Measurements from ENCODE around the gene UBE2G1. TPM values are rescaled to one million over a fixed set of nuclear protein-coding genes. Genes with fewer than 3 reads are reported as not detected.

Gene UBE2G1
- total and polyA plus RNA-seq, 5 experiments from 2014 or later: 42.7 to 64.5 (median 56.5) TPM

GRCh38 chr17:4310354-4311060 is 56.0 kb downstream of the UBE2G1 start:
- no peaks in the 10 kb centered on the region for H3K27me3 Mint-ChIP-seq
- peaks cover 37 to 71% (median 66%) of the 10 kb centered on the region in 4 donors for H3K4me1 Mint-ChIP-seq
- peak overlapping the region in 9 of 10 donors; percentile 13 to 85 (median 48) for H3K27ac Mint-ChIP-seq
- ATAC-seq: no peak
- H3K9me3 Mint-ChIP-seq: no peaks in the 10 kb centered on the region
- no peak for DNase-seq
- H3K36me3 Mint-ChIP-seq: peaks cover 0 to 23% (median 0%) of the 10 kb centered on the region in 3 donors
- POLR2A ChIA-PET: interaction anchor here (0.5 kb wide), 2 partner anchors 90 to 589 kb away, joined by 3 to 4 read pairs; no protein-coding TSS in a partner anchor
- H3K4me3 Mint-ChIP-seq: peak overlapping the region in 2 of 10 donors; percentile 19 to 28

GRCh38 chr17:4309897-4310296 is 56.6 kb downstream of the UBE2G1 start:
- no peaks in the 10 kb centered on the region for H3K9me3 Mint-ChIP-seq
- POLR2A ChIA-PET: no interaction called here
- ATAC-seq (no peak), DNase-seq (no peak)
- peak overlapping the region in 1 of 10 donors; percentile 19 for H3K4me3 Mint-ChIP-seq
- peak overlapping the region in 9 of 10 donors; percentile 13 to 85 (median 46) for H3K27ac Mint-ChIP-seq
- H3K4me1 Mint-ChIP-seq: peaks cover 38 to 74% (median 66%) of the 10 kb centered on the region in 4 donors
- no peaks in the 10 kb centered on the region for H3K27me3 Mint-ChIP-seq
- peaks cover 0 to 26% (median 0%) of the 10 kb centered on the region in 3 donors for H3K36me3 Mint-ChIP-seq

DNA sequence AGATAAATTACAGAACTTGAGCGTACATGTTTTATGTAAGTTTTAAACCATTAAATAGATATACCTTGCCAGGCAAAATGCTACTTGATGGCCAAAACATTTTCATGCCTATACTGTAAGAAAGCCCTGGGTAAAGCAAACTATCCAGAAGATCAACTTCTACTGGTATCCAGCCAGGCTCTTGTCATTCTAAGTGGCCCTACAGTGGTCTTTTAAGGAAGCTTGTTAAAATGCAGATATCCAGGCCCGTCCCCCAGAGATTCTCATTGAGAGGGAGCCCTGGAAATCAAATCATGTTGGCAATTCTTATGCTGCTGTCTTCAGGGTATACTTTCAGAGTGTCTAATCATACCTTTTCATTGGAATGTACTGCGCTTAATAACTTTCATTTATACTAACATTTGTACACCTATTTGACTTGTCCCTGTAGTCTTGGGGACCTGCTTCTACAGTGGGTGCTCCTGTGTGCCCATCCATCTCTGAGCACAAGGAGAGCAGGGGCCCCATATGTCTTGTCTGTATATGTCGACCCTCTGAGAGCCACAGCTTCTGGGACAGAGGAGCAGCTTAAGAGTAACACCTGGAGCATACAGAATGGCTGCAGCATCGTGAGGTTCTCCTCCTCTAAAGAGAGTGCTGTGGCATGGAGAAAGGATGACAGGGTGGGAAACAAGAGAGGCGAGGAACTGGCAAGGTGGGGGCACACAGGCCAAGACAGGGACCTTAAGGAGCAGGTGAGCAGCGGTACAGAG is 59.1 kb downstream of the UBE2G1 start:
- H3K27ac Mint-ChIP-seq: peak overlapping the region in 9 of 10 donors; percentile 30 to 85 (median 64)
- H3K9me3 Mint-ChIP-seq: no peaks in the 10 kb centered on the region
- ATAC-seq (no peak), DNase-seq (no peak)
- peaks cover 28 to 49% (median 43%) of the 10 kb centered on the region in 4 donors for H3K4me1 Mint-ChIP-seq
- H3K4me3 Mint-ChIP-seq: no peak overlapping the region
- POLR2A ChIA-PET: no interaction called here
- no peaks in the 10 kb centered on the region for H3K27me3 Mint-ChIP-seq
- H3K36me3 Mint-ChIP-seq: peaks cover 0 to 37% (median 0%) of the 10 kb centered on the region in 3 donors

GRCh38 chr17:4305224-4305623 is 61.3 kb downstream of the UBE2G1 start:
- H3K4me3 Mint-ChIP-seq: no peak overlapping the region
- POLR2A ChIA-PET: no interaction called here
- H3K27me3 Mint-ChIP-seq: no peaks in the 10 kb centered on the region
- H3K4me1 Mint-ChIP-seq: peaks cover 17 to 30% (median 26%) of the 10 kb centered on the region in 4 donors
- H3K9me3 Mint-ChIP-seq: no peaks in the 10 kb centered on the region
- H3K36me3 Mint-ChIP-seq: peaks cover 0 to 54% (median 0%) of the 10 kb centered on the region in 3 donors
- DNase-seq: no peak
- H3K27ac Mint-ChIP-seq: no peak overlapping the region
- ATAC-seq: no peak

- DNase-seq (peak; percentile 11 to 76 (median 48)), ATAC-seq (peak; percentile 93)
- Mint-ChIP-seq H3K4me1 (peaks cover 10 to 23% (median 19%) of the 10 kb centered on the region in 4 donors), H3K27ac (peak overlapping the region in 1 of 10 donors; percentile 24), H3K27me3 (no peaks in the 10 kb centered on the region), H3K4me3 (no peak overlapping the region), H3K36me3 (peaks cover 0 to 52% (median 0%) of the 10 kb centered on the region in 3 donors), H3K9me3 (no peaks in the 10 kb centered on the region)
- POLR2A ChIA-PET: no interaction called here
Measured at GRCh38 chr17:4304417-4305027, 62.0 kb downstream of the UBE2G1 start.

- Mint-ChIP-seq H3K4me3 (no peak overlapping the region), H3K9me3 (no peaks in the 10 kb centered on the region), H3K4me1 (peaks cover 6 to 25% (median 18%) of the 10 kb centered on the region in 4 donors), H3K27me3 (no peaks in the 10 kb centered on the region), H3K27ac (no peak overlapping the region), H3K36me3 (peaks cover 0 to 67% (median 0%) of the 10 kb centered on the region in 3 donors)
- DNase-seq (no peak), ATAC-seq (no peak)
- POLR2A ChIA-PET: interaction anchor here (0.6 kb wide), 1 partner anchor 666 kb away, joined by 3 read pairs; no protein-coding TSS in a partner anchor
Measured at GRCh38 chr17:4301066-4301465, 65.4 kb downstream of the UBE2G1 start.

GRCh38 chr17:4297351-4297750 is 69.1 kb downstream of the UBE2G1 start:
- H3K27ac Mint-ChIP-seq: peak overlapping the region in 1 of 10 donors; percentile 0
- no peak overlapping the region for H3K4me3 Mint-ChIP-seq
- POLR2A ChIA-PET: no interaction called here
- DNase-seq (no peak), ATAC-seq (no peak)
- no peaks in the 10 kb centered on the region for H3K27me3 Mint-ChIP-seq
- peaks cover 0 to 71% (median 0%) of the 10 kb centered on the region in 3 donors for H3K36me3 Mint-ChIP-seq
- no peaks in the 10 kb centered on the region for H3K9me3 Mint-ChIP-seq
- H3K4me1 Mint-ChIP-seq: peaks cover 7 to 25% (median 17%) of the 10 kb centered on the region in 4 donors

DNA sequence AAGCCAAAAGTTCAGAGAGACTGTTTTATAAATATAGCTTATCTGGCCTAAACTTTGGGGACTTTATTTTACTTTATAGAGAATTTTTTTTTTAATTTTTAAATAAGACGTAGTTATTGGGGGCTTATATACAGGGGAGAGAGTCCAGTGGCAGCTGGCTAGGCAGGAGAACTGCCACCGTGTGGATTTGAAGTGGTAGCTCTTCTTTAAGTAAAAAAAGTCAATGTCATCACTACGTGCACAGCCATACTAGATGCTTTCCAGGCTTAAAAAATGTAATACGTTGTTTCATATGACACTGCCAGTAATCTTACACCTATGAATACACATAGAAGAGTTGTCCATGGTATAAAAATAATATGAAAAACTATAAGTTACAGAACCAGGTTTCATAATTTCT is 70.8 kb downstream of the UBE2G1 start:
- Mint-ChIP-seq H3K4me1 (peaks cover 7 to 27% (median 17%) of the 10 kb centered on the region in 4 donors), H3K27ac (peak overlapping the region in 1 of 10 donors; percentile 21), H3K36me3 (peaks cover 0 to 70% (median 0%) of the 10 kb centered on the region in 3 donors), H3K9me3 (no peaks in the 10 kb centered on the region), H3K27me3 (no peaks in the 10 kb centered on the region), H3K4me3 (no peak overlapping the region)
- POLR2A ChIA-PET: interaction anchor here (0.6 kb wide), 1 partner anchor 83 kb away, joined by 5 read pairs; no protein-coding TSS in a partner anchor
- ATAC-seq (no peak), DNase-seq (no peak)

- ATAC-seq: no peak
- POLR2A ChIA-PET: no interaction called here
- H3K4me3 Mint-ChIP-seq: no peak overlapping the region
- no peaks in the 10 kb centered on the region for H3K9me3 Mint-ChIP-seq
- H3K27ac Mint-ChIP-seq: peak overlapping the region in 3 of 10 donors; percentile 25 to 49 (median 43)
- no peak for DNase-seq
- H3K4me1 Mint-ChIP-seq: peaks cover 7 to 25% (median 13%) of the 10 kb centered on the region in 4 donors
- H3K36me3 Mint-ChIP-seq: peaks cover 0 to 69% (median 0%) of the 10 kb centered on the region in 3 donors
- H3K27me3 Mint-ChIP-seq: no peaks in the 10 kb centered on the region
Measured at GRCh38 chr17:4293572-4293971, 72.9 kb downstream of the UBE2G1 start.

- ATAC-seq: no peak
- Mint-ChIP-seq H3K9me3 (no peaks in the 10 kb centered on the region), H3K4me3 (no peak overlapping the region), H3K27ac (peak overlapping the region in 1 of 10 donors; percentile 0), H3K27me3 (no peaks in the 10 kb centered on the region), H3K4me1 (peaks cover 0 to 6% (median 2%) of the 10 kb centered on the region in 4 donors), H3K36me3 (peaks cover 0 to 76% (median 0%) of the 10 kb centered on the region in 3 donors)
- POLR2A ChIA-PET: no interaction called here
- DNase-seq: no peak
Measured at GRCh38 chr17:4287710-4288109, 78.8 kb downstream of the UBE2G1 start.

- DNase-seq: no peak
- Mint-ChIP-seq H3K4me3 (no peak overlapping the region), H3K27me3 (no peaks in the 10 kb centered on the region), H3K9me3 (no peaks in the 10 kb centered on the region), H3K27ac (peak overlapping the region in 5 of 10 donors; percentile 13 to 60 (median 44)), H3K36me3 (peaks cover 0 to 73% (median 11%) of the 10 kb centered on the region in 3 donors), H3K4me1 (peaks cover 0 to 9% (median 7%) of the 10 kb centered on the region in 4 donors)
- POLR2A ChIA-PET: no interaction called here
- no peak for ATAC-seq
Measured at GRCh38 chr17:4276514-4276913, 90.0 kb downstream of the UBE2G1 start.

DNA sequence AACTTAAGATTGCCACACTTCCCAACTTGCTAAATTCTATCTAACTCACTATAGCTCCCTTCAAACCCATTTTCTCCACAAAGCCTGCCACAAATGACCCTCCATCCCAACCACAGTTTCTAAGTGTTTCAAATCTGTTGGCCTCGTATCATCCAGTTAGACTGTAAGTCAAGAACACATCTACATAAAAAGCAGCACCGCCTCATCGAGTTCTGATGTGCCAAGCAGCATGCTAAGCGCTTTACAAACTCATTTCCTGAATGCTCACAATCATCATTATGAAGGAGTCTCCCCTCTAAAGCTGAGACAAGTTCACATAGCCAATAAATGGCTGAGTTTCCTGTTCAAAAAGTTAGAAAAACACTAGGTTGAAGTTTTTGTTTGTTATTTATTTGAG is 93.5 kb downstream of the UBE2G1 start:
- Mint-ChIP-seq H3K27me3 (no peaks in the 10 kb centered on the region), H3K27ac (peak overlapping the region in 7 of 10 donors; percentile 4 to 61 (median 36))
- POLR2A ChIA-PET: interaction anchor here (0.6 kb wide), 1 partner anchor 130 kb away, joined by 6 read pairs; no protein-coding TSS in a partner anchor

More for the DNA sequence above, 93.5 kb downstream of the UBE2G1 start:
- peaks cover 0 to 63% (median 14%) of the 10 kb centered on the region in 3 donors for H3K36me3 Mint-ChIP-seq
- DNase-seq: no peak
- ATAC-seq: no peak
- H3K9me3 Mint-ChIP-seq: no peaks in the 10 kb centered on the region
- no peak overlapping the region for H3K4me3 Mint-ChIP-seq
- peaks cover 0 to 9% (median 6%) of the 10 kb centered on the region in 4 donors for H3K4me1 Mint-ChIP-seq

All from naive thymus-derived CD8-positive, alpha-beta T cell (primary cell).